H9 (cell line): ENCODE measurements around the gene VASN. TPM values are rescaled to one million over a fixed set of nuclear protein-coding genes. Genes with fewer than 3 reads are reported as not detected.
A peak's percentile ranks its signal among the peaks of the same experiment; 100 is the strongest.

Experiments used
- DNase-seq: peaks from one replicate; pipeline ENCODE4 v3.0.0-alpha.2; 2017
- H2AFZ ChIP-seq: one replicate; pipeline ENCODE4 v1.6.1; 2013; ENCODE audit warnings: mild to moderate bottlenecking, low read length, control low read depth, moderate library complexity
- H2AK5ac ChIP-seq: 2 replicates; pipeline ENCODE4 v1.6.1; 2013; ENCODE audit warnings: low read length, control low read depth, mixed read lengths; ENCODE audit not compliant: insufficient read length
- H2BK120ac ChIP-seq: one replicate; pipeline ENCODE4 v1.6.1; 2013; ENCODE audit warnings: low read depth, mild to moderate bottlenecking, low read length, control low read depth, inconsistent platforms; ENCODE audit not compliant: poor library complexity, severe bottlenecking
- H2BK12ac ChIP-seq: 2 replicates; pipeline ENCODE4 v1.6.1; 2013; ENCODE audit warnings: low read length, control low read depth, mixed read lengths, low read depth; ENCODE audit not compliant: insufficient read length
- H2BK15ac ChIP-seq: 2 replicates; pipeline ENCODE4 v1.6.1; 2013; ENCODE audit warnings: low read depth, low read length, control low read depth
- H2BK20ac ChIP-seq: one replicate; pipeline ENCODE4 v1.6.1; 2013; ENCODE audit warnings: low read depth, mild to moderate bottlenecking, low read length, control low read depth, inconsistent platforms; ENCODE audit not compliant: poor library complexity, severe bottlenecking
- H2BK5ac ChIP-seq: 2 replicates; pipeline ENCODE4 v1.6.1; 2013; ENCODE audit warnings: low read length, control low read depth, mixed read lengths; ENCODE audit not compliant: insufficient read length
- H3K14ac ChIP-seq: 2 replicates; pipeline ENCODE4 v1.6.1; 2013; ENCODE audit warnings: low read length, control low read depth; ENCODE audit not compliant: insufficient read depth
- H3K18ac ChIP-seq: 2 replicates; pipeline ENCODE4 v1.6.1; 2013; ENCODE audit warnings: low read depth, mild to moderate bottlenecking, mixed read lengths, low read length, control low read depth; ENCODE audit not compliant: insufficient read length
- H3K23ac ChIP-seq: 2 replicates; pipeline ENCODE4 v1.6.1; 2013; ENCODE audit warnings: low read length, control low read depth, mixed read lengths, low read depth; ENCODE audit not compliant: insufficient read length
- H3K23me2 ChIP-seq: 2 replicates; pipeline ENCODE4 v1.6.1; 2013; ENCODE audit warnings: low read depth, mild to moderate bottlenecking, mixed read lengths, low read length, control low read depth; ENCODE audit not compliant: insufficient read length, poor library complexity, severe bottlenecking
- H3K27ac ChIP-seq: 2 replicates; pipeline ENCODE4 v1.5.1; 2013; ENCODE audit warnings: low read length, control low read depth, mixed read lengths, low read depth; ENCODE audit not compliant: insufficient read length
- H3K27me3 ChIP-seq: 2 replicates; pipeline ENCODE4 v1.6.1; 2013; ENCODE audit warnings: low read length, control low read depth, inconsistent platforms; ENCODE audit not compliant: insufficient read depth
- H3K4ac ChIP-seq: 2 replicates; pipeline ENCODE4 v1.6.1; 2013; ENCODE audit warnings: low read depth, mild to moderate bottlenecking, control low read depth, inconsistent platforms, low read length, moderate library complexity
- H3K4me1 ChIP-seq: 2 replicates; pipeline ENCODE4 v1.6.1; 2013; ENCODE audit warnings: low read length, control low read depth, inconsistent platforms; ENCODE audit not compliant: insufficient read depth
- H3K4me2 ChIP-seq: 2 replicates; pipeline ENCODE4 v1.6.1; 2013; ENCODE audit warnings: low read length, control low read depth, mixed read lengths; ENCODE audit not compliant: insufficient read length, insufficient read depth
- H3K56ac ChIP-seq: 2 replicates; pipeline ENCODE4 v1.6.1; 2013; ENCODE audit warnings: low read depth, mild to moderate bottlenecking, mixed read lengths, low read length, control low read depth; ENCODE audit not compliant: insufficient read length
- H3K79me1 ChIP-seq: 2 replicates; pipeline ENCODE4 v1.6.1; 2013; ENCODE audit warnings: low read depth, mild to moderate bottlenecking, moderate library complexity, low read length, control low read depth, inconsistent platforms; ENCODE audit not compliant: insufficient read depth, poor library complexity, severe bottlenecking
- H3K79me2 ChIP-seq: 2 replicates; pipeline ENCODE4 v1.6.1; 2013; ENCODE audit warnings: low read length, control low read depth, inconsistent platforms; ENCODE audit not compliant: insufficient read depth
- H3K9ac ChIP-seq: 2 replicates; pipeline ENCODE4 v1.6.1; 2013; ENCODE audit warnings: low read length, control low read depth, mixed read lengths; ENCODE audit not compliant: insufficient read length; ENCODE audit errors: extremely low read depth
- H3K9me3 ChIP-seq: one replicate; pipeline ENCODE4 v1.6.1; 2013; ENCODE audit warnings: low read depth, low read length, inconsistent platforms; ENCODE audit not compliant: control insufficient read depth
- H3T11ph ChIP-seq: one replicate; pipeline ENCODE4 v1.6.1; 2013; ENCODE audit warnings: mild to moderate bottlenecking, low read length, control low read depth, inconsistent platforms
- H4K20me1 ChIP-seq: one replicate; pipeline ENCODE4 v1.6.1; 2013; ENCODE audit not compliant: control insufficient read depth, insufficient read length, insufficient read depth
- H4K5ac ChIP-seq: 2 replicates; pipeline ENCODE4 v1.6.1; 2013; ENCODE audit warnings: low read depth, mild to moderate bottlenecking, mixed read lengths, low read length, control low read depth; ENCODE audit not compliant: insufficient read length
- H4K8ac ChIP-seq: replicated peaks from 2 replicates; pipeline ENCODE4 v1.6.1; 2013; ENCODE audit warnings: low read length, control low read depth, mixed read lengths, low read depth; ENCODE audit not compliant: insufficient read length
- H4K91ac ChIP-seq: 2 replicates; pipeline ENCODE4 v1.6.1; 2013; ENCODE audit warnings: low read depth, mild to moderate bottlenecking, moderate library complexity, mixed read lengths, low read length, control low read depth; ENCODE audit not compliant: insufficient read length
- H3K27ac Mint-ChIP-seq, 3 experiments: 2 replicates in 2 of 3; 3 replicates in 1 of 3; pipeline ENCODE4 v1.8.0; 2020 to 2021; ENCODE audit warnings: mixed read lengths in 3 of 3, mild to moderate bottlenecking in 1 of 3, moderate library complexity in 1 of 3
- H3K27me3 Mint-ChIP-seq: 2 replicates; pipeline ENCODE4 v1.8.0; 2021; ENCODE audit warnings: low read depth, mild to moderate bottlenecking, moderate library complexity, mixed read lengths
- H3K36me3 Mint-ChIP-seq, 3 experiments: 2 replicates in 2 of 3; 3 replicates in 1 of 3; pipeline ENCODE4 v1.8.0; 2020 to 2021; ENCODE audit warnings: low read depth in 3 of 3, mixed read lengths in 3 of 3; ENCODE audit not compliant: insufficient read depth in 1 of 3
- H3K4me1 Mint-ChIP-seq, 2 experiments: 2 replicates each; pipeline ENCODE4 v1.8.0; 2020; ENCODE audit warnings: mixed read lengths in 2 of 2
- H3K4me3 Mint-ChIP-seq, 2 experiments: 2 replicates in 1 of 2; 3 replicates in 1 of 2; pipeline ENCODE4 v1.8.0; 2020 to 2021; ENCODE audit warnings: mild to moderate bottlenecking in 2 of 2, mixed read lengths in 2 of 2, moderate library complexity in 1 of 2
- H3K9me3 Mint-ChIP-seq, 2 experiments: 2 replicates in 1 of 2; 3 replicates in 1 of 2; pipeline ENCODE4 v1.8.0; 2020; ENCODE audit warnings: mild to moderate bottlenecking in 2 of 2, mixed read lengths in 2 of 2, moderate library complexity in 1 of 2
- WGBS: extraction: QIAGEN DNeasy Blood & Tissue Kit; methylation state at CpG from one replicate; pipeline ENCODE4 v1.1.7; 2013; ENCODE audit warnings: missing lambda C conversion rate, low lambda C conversion rate, mixed read lengths; ENCODE audit not compliant: insufficient read length; ENCODE audit errors: extremely low coverage; 5-methylcytosine and 5-hydroxymethylcytosine counted together
- total RNA-seq: library from RNA; stranded (reverse); gene quantifications from 2 replicates; pipeline ENCODE4 v1.2.1, GENCODE V29; 2021
- TF ChIP-seq, protein P1 (sequence below): fragments of 200-600 bp; sonication (generic); conservative IDR thresholded peaks from 3 replicates; pipeline ENCODE4 v1.8.0; 2021; ENCODE audit warnings: antibody characterized with exemption, mild to moderate bottlenecking

VASN gene
- total RNA-seq, 1 experiment from 2014 or later, result 11.0 TPM

DNA sequence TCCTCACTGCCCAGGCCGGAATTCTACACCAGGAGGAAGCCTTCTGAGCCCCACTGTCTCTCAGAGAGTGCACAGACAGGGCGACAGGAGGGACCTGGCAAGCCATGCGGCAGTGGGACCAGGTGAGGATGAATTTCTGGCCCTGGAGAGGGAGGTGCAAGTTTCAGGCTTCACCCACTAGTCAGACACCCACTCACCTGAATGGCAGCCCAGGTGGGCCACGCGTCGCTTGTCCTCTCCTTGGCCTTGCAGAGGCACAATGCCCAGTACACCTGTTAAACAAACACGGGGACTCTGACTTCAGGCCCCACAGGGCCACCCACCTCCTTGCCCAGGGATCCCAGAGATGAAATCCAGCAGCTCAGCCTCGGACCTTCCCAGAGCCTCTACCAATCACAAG is 40.5 kb downstream of the VASN start:
- H3K9ac ChIP-seq, result no peak overlapping the region
- H2AK5ac ChIP-seq, result no peak overlapping the region
- no peak overlapping the region for H3K27ac ChIP-seq
- no peaks in the 10 kb centered on the region for H3K27me3 ChIP-seq
- no peaks in the 10 kb centered on the region for H3K79me2 ChIP-seq
- Mint-ChIP-seq H3K4me1 (peaks cover 8 to 10% of the 10 kb centered on the region in 2 experiments), H3K36me3 (peaks cover 0 to 3% (median under 1%) of the 10 kb centered on the region in 3 experiments; a peak in 3 of 7 replicates), H3K27me3 (peaks cover 2% of the 10 kb centered on the region), H3K9me3 (0 out of 5 replicates have a peak, but pooled peaks cover 0 to 1% of the 10 kb centered on the region in 2 experiments), H3K27ac (peak overlapping the region in 1 of 3 experiments; percentile 50; a peak in 2 of 7 replicates), H3K4me3 (no peak overlapping the region; a peak in 1 of 5 replicates)
- H4K20me1 ChIP-seq, result no peaks in the 10 kb centered on the region
- no peak overlapping the region for H3T11ph ChIP-seq
- H4K8ac ChIP-seq, result no peak overlapping the region
- no peaks in the 10 kb centered on the region; the same call in 1 of the 2 replicates for H3K4me1 ChIP-seq
- H3K14ac ChIP-seq, result no peak overlapping the region
- no peaks in the 10 kb centered on the region for H3K23me2 ChIP-seq
- no peak overlapping the region for H2BK120ac ChIP-seq
- TF ChIP-seq, protein P1, sequence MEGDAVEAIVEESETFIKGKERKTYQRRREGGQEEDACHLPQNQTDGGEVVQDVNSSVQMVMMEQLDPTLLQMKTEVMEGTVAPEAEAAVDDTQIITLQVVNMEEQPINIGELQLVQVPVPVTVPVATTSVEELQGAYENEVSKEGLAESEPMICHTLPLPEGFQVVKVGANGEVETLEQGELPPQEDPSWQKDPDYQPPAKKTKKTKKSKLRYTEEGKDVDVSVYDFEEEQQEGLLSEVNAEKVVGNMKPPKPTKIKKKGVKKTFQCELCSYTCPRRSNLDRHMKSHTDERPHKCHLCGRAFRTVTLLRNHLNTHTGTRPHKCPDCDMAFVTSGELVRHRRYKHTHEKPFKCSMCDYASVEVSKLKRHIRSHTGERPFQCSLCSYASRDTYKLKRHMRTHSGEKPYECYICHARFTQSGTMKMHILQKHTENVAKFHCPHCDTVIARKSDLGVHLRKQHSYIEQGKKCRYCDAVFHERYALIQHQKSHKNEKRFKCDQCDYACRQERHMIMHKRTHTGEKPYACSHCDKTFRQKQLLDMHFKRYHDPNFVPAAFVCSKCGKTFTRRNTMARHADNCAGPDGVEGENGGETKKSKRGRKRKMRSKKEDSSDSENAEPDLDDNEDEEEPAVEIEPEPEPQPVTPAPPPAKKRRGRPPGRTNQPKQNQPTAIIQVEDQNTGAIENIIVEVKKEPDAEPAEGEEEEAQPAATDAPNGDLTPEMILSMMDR, result no peak
- H3K4me2 ChIP-seq, result no peak overlapping the region
- no peak overlapping the region for H2BK12ac ChIP-seq
- no peaks in the 10 kb centered on the region for H3K79me1 ChIP-seq
- WGBS, result no CpG with 5 or more reads among the region's 8 CpGs
- no peak overlapping the region for H2AFZ ChIP-seq
- no peak overlapping the region for H4K91ac ChIP-seq
- no peak overlapping the region for H4K5ac ChIP-seq
- H3K23ac ChIP-seq, result no peak overlapping the region
- H2BK20ac ChIP-seq, result no peak overlapping the region
- H2BK15ac ChIP-seq, result no peak overlapping the region
- DNase-seq, result no peak
- no peak overlapping the region for H2BK5ac ChIP-seq
- H3K56ac ChIP-seq, result no peak overlapping the region
- no peak overlapping the region for H3K4ac ChIP-seq
- H3K18ac ChIP-seq, result no peak overlapping the region
- H3K9me3 ChIP-seq, result no peaks in the 10 kb centered on the region
